ENCODE data around the gene ZFPL1. TPM values are rescaled to one million over a fixed set of nuclear protein-coding genes. Genes with fewer than 3 reads are reported as not detected.

ZFPL1 gene
- total and polyA plus RNA-seq, 4 donors, result 34.5 to 45.8 (median 35.2) TPM

- 87 to 91% methylated on average over 4 of the region's 4 CpGs for WGBS, 2 donors
- Histone ChIP-seq H3K27ac (ENCODE audit: low read depth in 1 of 2, low read length in 1 of 2) (no peak overlapping the region), H3K36me3 (ENCODE audit: control insufficient read depth in 4 of 4, insufficient read depth in 4 of 4, low read length in 4 of 4) (peaks cover 4 to 39% (median 17%) of the 10 kb centered on the region in 4 donors), H3K9me3 (ENCODE audit: control insufficient read depth in 4 of 4, insufficient read depth in 3 of 4, low read length in 3 of 4) (no peaks in the 10 kb centered on the region), H3K4me1 (ENCODE audit: control insufficient read depth in 5 of 5, insufficient read depth in 5 of 5, low read length in 5 of 5) (peaks cover 0 to 22% (median 8%) of the 10 kb centered on the region in 5 donors), H3K9ac (ENCODE audit: insufficient read depth in 1 of 2, low read length in 2 of 2) (no peak overlapping the region), H3K27me3 (ENCODE audit: control insufficient read depth in 3 of 3, insufficient read depth in 3 of 3, low read length in 2 of 3) (no peaks in the 10 kb centered on the region), H3K4me3 (no peak overlapping the region)
- no peak for ATAC-seq (ENCODE audit: insufficient read depth, low FRiP score)
- TF ChIP-seq, protein P1, sequence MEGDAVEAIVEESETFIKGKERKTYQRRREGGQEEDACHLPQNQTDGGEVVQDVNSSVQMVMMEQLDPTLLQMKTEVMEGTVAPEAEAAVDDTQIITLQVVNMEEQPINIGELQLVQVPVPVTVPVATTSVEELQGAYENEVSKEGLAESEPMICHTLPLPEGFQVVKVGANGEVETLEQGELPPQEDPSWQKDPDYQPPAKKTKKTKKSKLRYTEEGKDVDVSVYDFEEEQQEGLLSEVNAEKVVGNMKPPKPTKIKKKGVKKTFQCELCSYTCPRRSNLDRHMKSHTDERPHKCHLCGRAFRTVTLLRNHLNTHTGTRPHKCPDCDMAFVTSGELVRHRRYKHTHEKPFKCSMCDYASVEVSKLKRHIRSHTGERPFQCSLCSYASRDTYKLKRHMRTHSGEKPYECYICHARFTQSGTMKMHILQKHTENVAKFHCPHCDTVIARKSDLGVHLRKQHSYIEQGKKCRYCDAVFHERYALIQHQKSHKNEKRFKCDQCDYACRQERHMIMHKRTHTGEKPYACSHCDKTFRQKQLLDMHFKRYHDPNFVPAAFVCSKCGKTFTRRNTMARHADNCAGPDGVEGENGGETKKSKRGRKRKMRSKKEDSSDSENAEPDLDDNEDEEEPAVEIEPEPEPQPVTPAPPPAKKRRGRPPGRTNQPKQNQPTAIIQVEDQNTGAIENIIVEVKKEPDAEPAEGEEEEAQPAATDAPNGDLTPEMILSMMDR (IDR thresholded peaks at IDR 0.05; ENCODE audit: control extremely low read depth, extremely low read depth), result no peak
- DNase-seq, result no peak
Observed at GRCh38 chr11:65085446-65085845, 1.4 kb downstream of the ZFPL1 start.

- peaks cover 4 to 41% (median 16%) of the 10 kb centered on the region in 4 donors for H3K36me3 ChIP-seq (ENCODE audit: control insufficient read depth in 4 of 4, insufficient read depth in 4 of 4, low read length in 4 of 4)
- DNase-seq, result no peak
Observed at GRCh38 chr11:65086809-65087208, 2.8 kb downstream of the ZFPL1 start.

GRCh38 chr11:65087216-65087615, 3.2 kb downstream of the ZFPL1 start:
- 93 to 95% methylated on average over 11 of the region's 11 CpGs for WGBS, 2 donors
- no peak overlapping the region for H3K4me3 ChIP-seq
- no peak for ATAC-seq (ENCODE audit: insufficient read depth, low FRiP score)
- no peaks in the 10 kb centered on the region for H3K9me3 ChIP-seq (ENCODE audit: control insufficient read depth in 4 of 4, insufficient read depth in 3 of 4, low read length in 3 of 4)
- no peak overlapping the region for H3K27ac ChIP-seq (ENCODE audit: low read depth in 1 of 2, low read length in 1 of 2)
- TF ChIP-seq, protein P1 (IDR thresholded peaks at IDR 0.05; ENCODE audit: control extremely low read depth, extremely low read depth), result no peak
- H3K27me3 ChIP-seq (ENCODE audit: control insufficient read depth in 3 of 3, insufficient read depth in 3 of 3, low read length in 2 of 3), result no peaks in the 10 kb centered on the region
- DNase-seq, result no peak
- no peak overlapping the region for H3K9ac ChIP-seq (ENCODE audit: insufficient read depth in 1 of 2, low read length in 2 of 2)
- peaks cover 4 to 41% (median 16%) of the 10 kb centered on the region in 4 donors for H3K36me3 ChIP-seq (ENCODE audit: control insufficient read depth in 4 of 4, insufficient read depth in 4 of 4, low read length in 4 of 4)
- H3K4me1 ChIP-seq (ENCODE audit: control insufficient read depth in 5 of 5, insufficient read depth in 5 of 5, low read length in 5 of 5), result peaks cover 0 to 22% (median 8%) of the 10 kb centered on the region in 5 donors

More at GRCh38 chr11:65086809-65087208, 2.8 kb downstream of the ZFPL1 start:
- Histone ChIP-seq H3K9ac (ENCODE audit: insufficient read depth in 1 of 2, low read length in 2 of 2) (no peak overlapping the region), H3K9me3 (ENCODE audit: control insufficient read depth in 4 of 4, insufficient read depth in 3 of 4, low read length in 3 of 4) (no peaks in the 10 kb centered on the region), H3K27me3 (ENCODE audit: control insufficient read depth in 3 of 3, insufficient read depth in 3 of 3, low read length in 2 of 3) (no peaks in the 10 kb centered on the region), H3K27ac (ENCODE audit: low read depth in 1 of 2, low read length in 1 of 2) (no peak overlapping the region), H3K4me1 (ENCODE audit: control insufficient read depth in 5 of 5, insufficient read depth in 5 of 5, low read length in 5 of 5) (peaks cover 0 to 22% (median 8%) of the 10 kb centered on the region in 5 donors), H3K4me3 (no peak overlapping the region)
- TF ChIP-seq, protein P1 (IDR thresholded peaks at IDR 0.05; ENCODE audit: control extremely low read depth, extremely low read depth), result no peak
- no peak for ATAC-seq (ENCODE audit: insufficient read depth, low FRiP score)
- WGBS, 2 donors, result 93 to 94% methylated on average over 9 of the region's 9 CpGs

GRCh38 chr11:65087827-65088226, 3.8 kb downstream of the ZFPL1 start:
- DNase-seq, result no peak
- H3K27me3 ChIP-seq (ENCODE audit: control insufficient read depth in 3 of 3, insufficient read depth in 3 of 3, low read length in 2 of 3), result no peaks in the 10 kb centered on the region
- H3K4me1 ChIP-seq (ENCODE audit: control insufficient read depth in 5 of 5, insufficient read depth in 5 of 5, low read length in 5 of 5), result peaks cover 0 to 19% (median 8%) of the 10 kb centered on the region in 5 donors
- H3K36me3 ChIP-seq (ENCODE audit: control insufficient read depth in 4 of 4, insufficient read depth in 4 of 4, low read length in 4 of 4), result peaks cover 4 to 41% (median 16%) of the 10 kb centered on the region in 4 donors
- H3K27ac ChIP-seq (ENCODE audit: low read depth in 1 of 2, low read length in 1 of 2), result no peak overlapping the region
- no peaks in the 10 kb centered on the region for H3K9me3 ChIP-seq (ENCODE audit: control insufficient read depth in 4 of 4, insufficient read depth in 3 of 4, low read length in 3 of 4)
- no peak overlapping the region for H3K9ac ChIP-seq (ENCODE audit: insufficient read depth in 1 of 2, low read length in 2 of 2)
- no peak overlapping the region for H3K4me3 ChIP-seq
- WGBS, 2 donors, result 96 to 97% methylated on average over 15 of the region's 15 CpGs
- no peak for ATAC-seq (ENCODE audit: insufficient read depth, low FRiP score)
- TF ChIP-seq, protein P1 (IDR thresholded peaks at IDR 0.05; ENCODE audit: control extremely low read depth, extremely low read depth), result no peak

Measured in lung (tissue), 12 donors.